22Rv1 (cell line): ENCODE results near the gene CDKAL1.

Source experiments
- CTCF ChIP-seq: fragments of 450-650 bp; IDR thresholded peaks from 2 replicates; pipeline ENCODE4 v1.5.1; 2017; ENCODE audit warnings: mild to moderate bottlenecking
- ZFX ChIP-seq: fragments of 450-650 bp; IDR thresholded peaks from 2 replicates; pipeline ENCODE4 v1.6.1; 2017; ENCODE audit warnings: antibody characterized with exemption, borderline replicate concordance

- TF ChIP-seq CTCF (no peak), ZFX (no peak)
These were observed 306.4 kb downstream of the CDKAL1 start for GRCh38 chr6:20840675-20841074.
